CD4-positive, alpha-beta T cell treated with Interferon alpha-2 for 1 hour (primary cell): ENCODE results near the gene PTBP3.
"Not testable (repeated sequence)": the region's sequence is repeated elsewhere in the genome, so short reads cannot be mapped to it uniquely, and the experiment has no call there.

Source experiments
- DNase-seq, 2 donors: peaks; one replicate each; pipeline ENCODE4 v3.0.0-alpha.2; 2020 to 2022

PTBP3 gene

DNA sequence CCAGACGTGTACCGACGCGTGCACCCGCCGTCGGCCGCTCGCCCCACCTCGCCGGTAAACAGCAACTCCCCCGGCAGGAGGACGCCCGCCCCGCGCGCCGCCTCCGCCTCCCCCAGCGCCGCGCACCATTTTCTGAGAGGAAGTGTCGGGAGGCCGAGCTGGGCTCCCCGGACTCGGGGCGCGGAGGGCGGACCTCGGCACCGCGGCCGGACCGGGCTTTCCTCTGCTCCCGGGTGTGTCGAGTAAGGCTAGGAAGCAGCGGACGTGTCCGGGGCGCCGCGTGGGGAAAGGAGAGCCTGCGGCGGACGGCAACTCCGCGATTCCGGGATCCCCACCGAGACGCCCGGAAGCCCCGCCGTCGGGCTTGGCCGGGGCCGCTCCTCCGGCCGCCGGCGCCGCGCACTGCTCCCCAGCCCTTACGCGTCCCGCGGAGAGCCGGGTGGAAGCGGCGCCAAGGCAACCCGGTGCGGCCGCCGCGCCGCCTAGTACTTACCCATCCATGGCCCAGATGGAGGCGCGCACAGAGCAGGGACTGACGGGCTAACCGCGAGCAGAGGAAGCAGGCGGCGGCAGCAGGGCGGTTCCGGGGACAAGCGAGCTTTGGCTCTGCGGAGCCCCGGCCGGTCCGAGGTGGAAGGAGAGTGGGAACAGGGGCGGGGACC is at the start of gene PTBP3:
TSS of gene PTBP3 (minus strand) at position 643 of the 662 bp plus-strand sequence. CDS start 35,754 bp downstream, outside the sequence.
- DNase-seq, result peak; percentile 79 to 83

DNA sequence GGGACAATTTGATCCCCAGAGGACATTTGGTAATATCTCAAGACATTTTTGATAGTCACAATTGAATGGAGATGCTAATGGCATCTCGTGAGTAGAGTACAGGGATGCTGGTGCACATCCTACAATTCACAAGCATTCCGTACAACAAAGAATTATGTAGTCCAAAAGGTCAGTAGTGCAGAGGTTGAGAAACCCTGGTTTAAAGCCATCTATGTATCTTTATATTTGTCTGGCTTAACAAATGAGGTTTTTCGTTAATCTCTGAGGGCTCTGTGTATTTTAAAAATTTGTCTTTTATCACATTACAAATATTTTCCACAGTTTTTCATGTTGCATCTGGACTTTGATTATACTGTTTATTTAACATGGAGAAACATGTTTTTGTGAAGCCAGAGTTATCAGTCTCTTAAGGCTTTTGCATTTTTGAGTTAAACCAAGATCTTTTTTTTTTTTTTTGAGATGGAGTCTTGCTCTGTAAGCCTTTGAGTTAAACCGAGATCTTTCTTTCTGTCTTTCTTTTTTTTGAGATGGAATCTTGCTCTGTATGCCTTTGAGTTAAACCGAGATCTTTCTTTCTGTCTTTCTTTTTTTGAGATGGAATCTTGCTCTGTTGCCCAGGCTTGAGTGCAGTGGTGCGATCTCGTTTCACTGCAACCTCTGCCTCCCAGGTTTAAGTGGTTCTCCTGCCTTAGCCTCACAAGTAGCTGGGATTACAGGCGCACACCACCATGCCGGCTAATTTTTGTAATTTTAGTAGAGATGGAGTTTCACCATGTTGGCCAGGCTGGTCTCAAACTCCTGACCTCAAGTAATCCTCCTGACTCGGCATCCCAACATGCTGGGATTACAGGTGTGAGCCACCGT is 49.3 kb upstream of the PTBP3 start:
- no peak for DNase-seq

DNA sequence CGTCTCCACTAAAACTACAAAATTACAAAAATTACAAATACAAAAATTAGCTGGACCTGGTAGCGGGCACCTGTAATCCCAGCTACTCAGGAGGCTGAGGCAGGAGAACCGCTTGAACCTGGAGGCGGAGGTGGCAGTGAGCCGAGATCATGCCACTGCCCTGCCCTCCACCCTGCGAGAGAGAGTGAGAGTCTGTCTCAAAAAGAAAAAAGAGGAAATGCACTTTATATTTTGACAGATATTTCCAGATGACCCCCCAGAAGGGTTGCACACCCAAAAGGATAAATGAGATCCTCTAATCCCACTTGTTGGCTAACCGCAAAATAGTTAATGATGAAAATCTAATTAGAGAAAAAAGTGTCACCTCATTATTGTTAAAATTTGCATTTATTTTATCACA is 48.6 kb upstream of the PTBP3 start:
- no peak for DNase-seq

- peak in 1 of 2 donors; percentile 18 for DNase-seq
Observed at GRCh38 chr9:112380825-112381221, 47.4 kb upstream of the PTBP3 start.

DNA sequence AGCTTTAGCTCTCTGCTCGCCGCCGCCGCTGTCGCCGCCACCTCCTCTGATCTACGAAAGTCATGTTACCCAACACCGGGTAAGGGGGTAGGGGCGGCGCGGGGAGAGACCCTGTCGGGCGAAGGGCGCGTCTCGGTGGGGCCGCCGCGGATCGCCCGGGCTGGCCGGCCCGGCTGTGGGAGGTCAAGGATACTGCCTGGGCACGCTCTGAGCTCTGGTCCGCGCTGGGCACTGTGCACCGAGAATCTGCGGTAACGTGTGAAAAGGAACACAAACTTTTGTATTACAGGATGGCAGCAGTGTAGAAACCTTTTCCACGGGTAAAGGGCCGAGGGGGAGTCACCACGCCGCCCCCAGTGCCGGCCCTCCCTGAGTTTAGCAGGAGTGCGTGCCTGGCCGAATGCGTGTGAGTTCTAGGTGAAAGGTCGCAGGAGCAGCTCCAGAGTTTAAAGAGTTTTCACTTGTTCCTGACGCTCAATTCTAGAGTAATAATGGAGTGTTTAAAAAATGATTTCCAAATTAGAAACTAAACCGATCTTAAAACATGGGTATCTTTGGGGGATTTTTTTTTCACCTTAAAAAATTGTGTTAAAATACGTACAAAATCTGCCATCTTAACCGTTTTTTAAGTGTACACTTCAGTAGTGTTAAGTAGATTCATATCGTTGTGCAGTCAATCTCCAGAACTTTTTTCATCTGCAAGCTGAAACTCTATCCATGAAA is 46.8 kb upstream of the PTBP3 start, which contains the start of gene HSDL2:
TSS of gene HSDL2 (plus strand) at position 7 of the 723 bp plus-strand sequence. CDS start at position 63, 56 bp downstream.
- no peak for DNase-seq

GRCh38 chr9:112379177-112380101 is 46.0 kb upstream of the PTBP3 start:
- peak; percentile 97 to 98 for DNase-seq

- no peak for DNase-seq
Observed at GRCh38 chr9:112378328-112379176, 45.1 kb upstream of the PTBP3 start.

GRCh38 chr9:112377684-112378327 is 44.4 kb upstream of the PTBP3 start:
- no peak for DNase-seq

- DNase-seq, result peak in 1 of 2 donors; percentile 9
Observed at GRCh38 chr9:112377087-112377486, 43.7 kb upstream of the PTBP3 start.

DNA sequence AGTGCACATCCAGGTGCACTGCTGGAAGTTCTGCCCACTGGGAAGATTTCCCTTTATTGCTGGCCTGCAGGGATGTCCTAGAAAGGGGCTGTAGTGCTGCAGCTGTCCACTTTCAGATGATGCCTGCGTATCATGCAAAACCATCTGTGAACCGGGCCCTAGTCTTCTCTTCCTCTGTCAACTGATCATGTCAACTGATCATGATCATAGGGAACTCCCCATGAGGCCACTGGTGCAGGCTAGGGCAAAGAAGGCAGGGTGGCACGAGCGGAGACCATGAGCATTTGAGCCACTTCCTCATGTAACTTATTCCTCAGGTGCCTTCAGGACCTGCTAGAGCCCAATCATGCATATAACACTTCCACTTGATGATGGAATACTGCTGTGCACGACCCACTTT is 41.9 kb upstream of the PTBP3 start:
- no peak for DNase-seq

DNA sequence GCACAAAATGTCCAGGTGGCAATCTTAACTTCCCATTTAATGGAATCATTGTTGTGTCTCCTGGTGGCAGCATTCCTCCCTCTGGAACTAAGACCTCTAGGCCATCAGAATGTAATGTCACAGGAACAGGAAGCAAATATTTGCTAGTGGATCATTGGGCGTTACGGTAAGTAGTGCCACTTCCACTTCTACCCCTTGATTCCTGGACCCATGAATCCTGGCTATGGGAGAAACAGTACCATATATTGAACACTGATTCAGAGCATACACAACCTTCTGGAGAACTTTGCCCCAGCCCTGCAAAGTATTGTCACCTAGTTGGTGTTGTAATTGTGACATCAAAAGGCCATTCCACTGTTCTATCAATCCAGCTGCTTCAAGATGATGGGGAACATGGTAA is 40.8 kb upstream of the PTBP3 start:
- DNase-seq, result not testable (repeated sequence)

DNA sequence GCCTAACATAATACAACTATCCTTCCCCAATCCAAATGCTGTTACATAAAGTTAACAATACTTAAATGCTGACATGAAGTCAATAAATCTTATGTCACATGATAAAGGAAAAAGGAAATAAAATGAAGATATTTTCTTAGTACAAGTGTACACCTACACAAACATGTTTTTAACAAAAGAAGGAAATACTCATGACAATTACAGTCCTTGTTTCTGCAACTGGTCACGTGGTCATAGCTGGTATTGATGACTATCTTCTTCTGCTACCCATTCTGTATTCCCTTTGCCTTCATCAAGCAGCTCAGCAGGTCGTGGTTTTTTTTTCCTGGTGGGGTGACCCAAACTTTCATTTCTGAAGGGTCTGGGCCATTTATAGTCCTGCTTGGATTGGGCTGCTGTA is 40.2 kb upstream of the PTBP3 start:
- not testable (repeated sequence) for DNase-seq

DNA sequence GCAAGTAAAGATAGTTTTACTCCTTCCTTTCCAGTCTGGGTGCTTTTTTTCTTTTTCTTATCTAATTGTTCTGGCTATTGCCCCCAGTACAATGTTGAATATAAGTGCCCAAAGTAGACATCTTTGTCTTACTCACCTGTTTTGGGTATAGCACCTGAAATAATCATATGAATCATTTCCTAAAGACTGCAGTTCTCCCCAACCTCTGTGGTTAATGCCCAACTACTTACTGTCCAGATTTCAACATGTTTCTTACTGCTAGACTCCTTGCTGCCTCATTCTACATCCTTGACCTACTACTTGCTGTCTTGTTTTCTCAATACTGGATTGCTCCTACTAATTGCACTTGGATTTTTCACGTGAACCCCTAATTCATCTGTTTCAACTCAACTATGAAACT is 37.6 kb upstream of the PTBP3 start:
- no peak for DNase-seq

GRCh38 chr9:112369817-112370216 is 36.4 kb upstream of the PTBP3 start:
- no peak for DNase-seq

DNA sequence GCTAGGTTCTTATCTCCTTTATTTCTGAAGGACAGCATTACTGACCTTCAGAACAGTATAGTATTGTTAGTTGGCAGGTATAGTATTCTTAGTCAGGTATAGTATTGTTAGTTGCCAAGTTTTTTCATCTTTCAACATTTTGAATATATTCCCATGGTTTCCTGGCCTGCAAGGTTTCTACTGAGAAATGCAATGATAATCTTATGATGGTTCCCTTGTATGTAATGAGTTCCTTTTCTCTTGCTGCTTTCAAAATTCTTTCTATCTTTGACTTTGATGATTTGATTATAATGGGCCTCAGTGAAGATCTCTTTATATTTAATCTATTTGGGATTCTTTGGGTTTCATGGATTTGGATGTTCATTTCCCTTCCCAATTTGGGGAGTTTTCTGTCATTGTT is 34.0 kb upstream of the PTBP3 start:
- no peak for DNase-seq

GRCh38 chr9:112366591-112366990 is 33.2 kb upstream of the PTBP3 start:
- DNase-seq, result no peak

DNA sequence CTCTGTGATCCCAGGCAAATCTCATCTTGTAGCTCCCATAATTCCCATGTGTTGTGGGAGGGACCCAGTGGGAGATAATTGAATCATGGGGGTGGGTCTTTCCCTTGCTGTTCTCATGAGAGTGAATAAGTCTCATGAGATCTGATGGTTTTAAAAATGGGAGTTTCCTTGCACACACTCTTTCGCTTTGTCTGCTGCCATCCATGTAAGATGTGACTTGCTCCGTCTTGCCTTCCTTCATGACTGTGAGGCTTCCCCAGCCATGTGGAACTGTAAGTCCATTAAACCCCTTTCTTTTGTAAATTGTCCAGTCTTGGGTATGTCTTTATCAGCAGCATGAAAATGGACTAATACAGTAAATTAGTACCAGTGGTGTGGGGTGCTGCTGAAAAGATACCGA is 31.8 kb upstream of the PTBP3 start:
- not testable (repeated sequence) for DNase-seq

DNA sequence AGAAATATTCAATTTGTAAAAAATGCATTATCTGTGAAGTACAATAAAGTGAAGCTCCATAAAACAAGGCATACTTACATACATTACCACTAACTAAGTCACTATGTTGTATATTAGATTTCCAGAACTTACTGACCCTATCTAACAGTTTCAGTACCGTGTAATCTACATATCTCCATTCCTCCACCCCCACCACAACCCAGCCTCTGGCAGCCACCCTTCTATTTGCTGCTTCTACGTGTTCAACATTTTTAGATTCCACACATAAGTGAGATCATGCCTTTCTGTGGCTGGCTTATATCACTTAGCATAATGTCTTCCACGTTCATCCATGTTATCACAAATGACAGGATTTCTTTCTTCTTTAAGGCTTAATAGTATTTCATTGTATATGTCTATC is 31.3 kb upstream of the PTBP3 start:
- DNase-seq, result no peak

- DNase-seq, result peak in 1 of 2 donors; percentile 67
Observed at GRCh38 chr9:112361601-112362000, 28.2 kb upstream of the PTBP3 start.

- DNase-seq, result no peak
Observed at GRCh38 chr9:112360047-112360804, 26.8 kb upstream of the PTBP3 start.
